Gastrocnemius medialis (tissue), 4 donors: Measurements from ENCODE around the gene SPTAN1. TPM values are rescaled to one million over a fixed set of nuclear protein-coding genes. Genes with fewer than 3 reads are reported as not detected.

Experiments used
- ATAC-seq, 2 donors: fragments of 150-250 bp; one replicate each; pipeline ENCODE4 v1.9.1; 2016
- DNase-seq, 2 donors: peaks; one replicate each; pipeline ENCODE4 v3.0.0-alpha.2; 2019
- H3K27ac ChIP-seq, 4 donors: fragments of 200-600 bp; sonication (generic); 1 replicate in 1 of 4; 2 replicates in 3 of 4; pipeline ENCODE4 v1.5.1; 2016 to 2018; ENCODE audit warnings: mild to moderate bottlenecking in 2 of 4, moderate library complexity in 1 of 4
- H3K27me3 ChIP-seq, 3 donors: fragments of 200-600 bp; sonication (generic) in 2 of 3; 1 replicate in 1 of 3; 2 replicates in 2 of 3; pipeline versions ENCODE4 v1.5.1 to v1.6.0; 2016 to 2019; ENCODE audit warnings: mild to moderate bottlenecking in 1 of 3, moderate library complexity in 1 of 3
- H3K36me3 ChIP-seq, 2 donors: fragments of 200-600 bp; sonication (generic) in 1 of 2; one replicate each; pipeline ENCODE4 v1.5.1; 2017 to 2018
- H3K4me1 ChIP-seq, 2 donors: fragments of 200-600 bp; sonication (generic) in 1 of 2; one replicate each; pipeline ENCODE4 v1.5.1; 2016 to 2017; ENCODE audit warnings: mild to moderate bottlenecking in 2 of 2
- H3K4me3 ChIP-seq, 4 donors: fragments of 200-600 bp; sonication (generic) in 3 of 4; 1 replicate in 1 of 4; 2 replicates in 3 of 4; pipeline ENCODE4 v1.5.1; 2016 to 2019; ENCODE audit warnings: mild to moderate bottlenecking in 2 of 4
- H3K9me3 ChIP-seq, 3 donors: fragments of 200-600 bp; sonication (generic) in 2 of 3; 1 replicate in 1 of 3; 2 replicates in 2 of 3; pipeline ENCODE4 v1.5.1; 2016 to 2019
- CTCF ChIP-seq, 5 experiments: fragments of 450-650 bp in 3 of 5; fragments of 200-600 bp in 2 of 5; sonication (generic) in 2 of 5; IDR thresholded peaks in 4 of 5; conservative IDR thresholded peaks in 1 of 5; 1 replicate in 4 of 5; 2 replicates in 1 of 5; pipeline ENCODE4 v1.5.1; 2016 to 2019; ENCODE audit warnings: antibody characterized with exemption in 5 of 5, mild to moderate bottlenecking in 3 of 5, moderate library complexity in 3 of 5
- POLR2A ChIP-seq, 2 donors: fragments of 450-650 bp; IDR thresholded peaks; one replicate each; pipeline ENCODE4 v1.6.1; 2017; ENCODE audit warnings: antibody characterized with exemption in 2 of 2, mild to moderate bottlenecking in 2 of 2, moderate library complexity in 2 of 2
- in situ Hi-C, 4 donors: fragments of 200-750 bp; cut with MboI; loops; one replicate each; pipeline versions ENCODE4 v1.15.0 to v1.8.0; 2017; ENCODE audit warnings: low sequenced_read_pairs in 4 of 4
- intact Hi-C: fragments of 100-400 bp; cut with DNase I; formaldehyde crosslinking; loops from one replicate; pipeline ENCODE4 v1.15.1; 2023; ENCODE audit warnings: low total_unique reads
- total RNA-seq, 4 donors: library from RNA; depleted of rRNA; stranded (reverse); fragments of >200 nt; gene quantifications; one replicate each; pipeline versions ENCODE4 v1.1.0 to v1.2.3, GENCODE V29; 2016

The SPTAN1 gene
- total RNA-seq, 4 donors from 2014 or later: 30.2 to 41.5 (median 33.0) TPM

DNA sequence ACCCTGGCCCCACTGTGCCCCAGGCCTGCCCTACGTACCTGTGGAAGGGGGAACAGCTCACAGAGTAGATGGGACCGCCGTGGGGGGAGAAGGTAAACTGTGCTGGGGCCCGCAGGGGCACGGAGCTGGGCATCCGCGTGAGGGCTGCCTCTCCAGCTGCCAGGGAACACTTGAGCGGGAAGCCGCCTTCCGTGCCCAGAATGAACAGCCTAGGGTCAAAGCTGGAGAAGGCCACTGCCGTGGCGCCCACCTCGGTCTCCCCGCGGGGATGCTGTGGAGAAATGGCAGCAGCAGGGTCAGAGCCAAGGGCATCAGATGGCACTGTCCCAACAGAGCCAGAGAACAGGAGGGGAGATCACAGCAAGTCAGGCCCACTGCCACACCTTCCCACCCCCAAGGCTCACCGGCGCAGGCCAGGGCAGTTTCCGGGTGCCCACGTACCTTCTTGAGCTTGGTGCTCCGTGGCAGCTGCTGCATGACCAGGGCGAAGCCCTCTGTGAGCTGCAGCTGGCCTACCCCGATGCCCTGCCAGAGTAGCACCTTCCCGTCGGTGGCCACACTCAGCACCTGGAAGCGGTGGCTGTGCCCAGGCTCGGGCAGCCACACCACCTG lies 82.4 kb downstream of the SPTAN1 start:
- ATAC-seq (peak in 1 of 2 donors; percentile 6), DNase-seq (no peak)
- H3K4me3 ChIP-seq: no peak overlapping the region
- in situ Hi-C loops (no loop called here), intact Hi-C loops (loop anchor here (2.0 kb wide), 1 partner anchor 22 kb away; the partner anchor contains the start of gene DYNC2I2)
- no peak for TF ChIP-seq CTCF (IDR thresholded peaks at IDR 0.05 in 4 of 5, conservative IDR thresholded peaks at IDR 0.05 in 1 of 5)
- TF ChIP-seq POLR2A (IDR thresholded peaks at IDR 0.05): no peak
- H3K36me3 ChIP-seq: peaks cover 0 to 36% of the 10 kb centered on the region in 2 donors
- peak overlapping the region in 2 of 4 donors; percentile 8 for H3K27ac ChIP-seq
- no peaks in the 10 kb centered on the region for H3K9me3 ChIP-seq
- no peaks in the 10 kb centered on the region for H3K27me3 ChIP-seq
- H3K4me1 ChIP-seq: peaks cover 8 to 16% of the 10 kb centered on the region in 2 donors

DNA sequence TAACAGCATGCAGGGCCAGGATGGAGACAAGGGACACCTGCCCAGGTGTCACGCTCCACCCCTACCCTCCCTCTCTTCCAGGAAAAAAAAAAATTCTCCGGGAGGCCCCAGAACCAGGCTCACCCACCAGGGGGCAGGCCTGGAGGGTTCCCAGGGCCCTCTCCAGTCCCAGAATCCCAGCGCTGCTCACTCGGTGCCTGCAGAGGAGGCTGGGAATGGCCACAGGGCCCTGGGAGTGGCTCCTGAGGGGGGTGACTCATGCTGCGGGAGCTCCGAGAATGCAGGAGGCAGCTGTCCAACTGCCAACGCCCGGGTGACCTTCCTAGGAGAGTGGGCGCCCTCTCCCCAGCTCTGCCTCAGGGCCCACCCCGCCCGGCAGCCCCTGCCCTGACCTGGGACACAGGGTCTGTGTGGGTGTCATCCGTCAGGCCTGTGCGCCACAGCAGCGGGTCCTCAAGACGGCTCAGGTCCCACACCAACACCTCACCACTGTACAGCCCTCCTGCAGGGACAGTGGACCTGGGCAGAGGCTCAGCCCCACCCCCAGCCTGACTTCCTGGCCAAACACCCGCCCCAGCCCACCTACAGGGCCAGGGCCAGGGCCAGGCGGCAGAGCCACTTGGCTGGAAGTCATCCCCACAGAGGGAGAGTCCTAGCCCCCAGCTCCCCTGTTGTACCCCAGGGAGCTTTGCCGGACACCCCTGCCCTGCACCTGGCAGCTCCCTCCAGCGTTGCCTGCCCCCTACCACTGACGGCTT lies 83.1 kb downstream of the SPTAN1 start:
- peak; percentile 25 to 75 for ATAC-seq
- intact Hi-C loops: loop anchor here (2.0 kb wide), 1 partner anchor 21 kb away; the partner anchor contains the start of gene DYNC2I2

GRCh38 chr9:128636024-128636390 lies 83.6 kb downstream of the SPTAN1 start:
- TF ChIP-seq POLR2A (IDR thresholded peaks at IDR 0.05) (no peak), CTCF (IDR thresholded peaks at IDR 0.05 in 4 of 5, conservative IDR thresholded peaks at IDR 0.05 in 1 of 5) (peak in 2 of 5 experiments; percentile 9 to 34)
- intact Hi-C loops (no loop called here), in situ Hi-C loops (no loop called here)
- ATAC-seq (peak; percentile 63 to 67), DNase-seq (peak in 1 of 2 donors; percentile 50)
- Histone ChIP-seq H3K27me3 (no peaks in the 10 kb centered on the region), H3K4me3 (no peak overlapping the region), H3K9me3 (no peaks in the 10 kb centered on the region), H3K36me3 (peaks cover 0 to 28% of the 10 kb centered on the region in 2 donors), H3K4me1 (peaks cover 8 to 16% of the 10 kb centered on the region in 2 donors), H3K27ac (peak overlapping the region; percentile 30 to 71 (median 63))

More for the DNA sequence above, 83.1 kb downstream of the SPTAN1 start:
- H3K27ac ChIP-seq: peak overlapping the region; percentile 30 to 71 (median 63)
- H3K4me3 ChIP-seq: no peak overlapping the region
- peak in 1 of 2 donors; percentile 72 for DNase-seq
- H3K27me3 ChIP-seq: no peaks in the 10 kb centered on the region
- no peaks in the 10 kb centered on the region for H3K9me3 ChIP-seq
- peaks cover 0 to 34% of the 10 kb centered on the region in 2 donors for H3K36me3 ChIP-seq
- in situ Hi-C loops: no loop called here
- TF ChIP-seq CTCF (IDR thresholded peaks at IDR 0.05 in 4 of 5, conservative IDR thresholded peaks at IDR 0.05 in 1 of 5) (peak in 4 of 5 experiments; percentile 27 to 42 (median 40)), POLR2A (IDR thresholded peaks at IDR 0.05) (no peak)
- peaks cover 8 to 16% of the 10 kb centered on the region in 2 donors for H3K4me1 ChIP-seq

DNA sequence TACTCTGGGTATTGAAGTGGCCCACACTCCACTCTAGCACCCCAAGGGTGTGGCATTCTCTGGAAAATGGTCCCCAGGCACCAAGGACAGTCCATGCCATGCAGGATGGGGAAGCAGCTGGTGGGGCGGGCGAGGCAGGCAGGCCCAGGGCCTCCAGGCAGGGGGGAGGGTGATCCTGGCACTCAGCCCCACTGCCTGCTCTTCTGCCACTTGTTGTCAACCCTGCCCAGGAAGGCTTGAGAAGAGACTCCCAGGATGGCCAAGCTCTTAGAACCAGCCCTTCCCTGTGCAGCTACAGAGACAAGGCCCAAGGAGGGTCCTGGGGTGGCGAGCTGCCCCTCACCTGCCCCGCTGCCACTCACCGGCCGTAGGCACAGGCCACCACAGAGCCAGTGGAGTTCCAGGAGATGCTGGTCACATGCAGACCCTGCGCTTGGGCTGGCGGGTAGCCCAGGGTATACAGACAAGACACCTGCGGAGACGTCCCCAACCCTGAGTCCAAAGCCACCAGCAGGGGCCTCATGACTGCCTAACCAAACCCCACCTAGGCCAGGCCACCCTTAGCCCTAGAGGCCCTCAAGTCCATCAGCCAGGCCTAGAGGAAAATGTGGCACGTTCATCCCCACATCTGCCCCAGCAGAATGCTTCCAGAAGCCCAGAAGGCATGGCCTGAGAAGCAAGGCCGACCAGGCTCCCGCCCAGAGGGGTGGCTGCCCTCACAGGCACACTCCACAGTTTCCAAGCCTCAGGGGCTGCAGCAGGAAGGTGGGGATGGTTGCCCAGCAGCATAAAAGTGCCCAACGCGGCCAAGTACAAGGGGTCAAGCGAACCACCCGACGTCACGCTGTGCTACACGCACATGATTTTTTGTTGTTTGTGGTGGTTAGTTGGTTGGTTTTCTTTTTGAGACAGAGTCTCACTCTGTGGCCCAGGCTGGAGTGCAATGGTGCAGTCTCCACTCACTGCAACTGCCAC lies 84.5 kb downstream of the SPTAN1 start:
- H3K36me3 ChIP-seq: peaks cover 0 to 26% of the 10 kb centered on the region in 2 donors
- no peaks in the 10 kb centered on the region for H3K27me3 ChIP-seq
- no peak for DNase-seq
- peaks cover 8 to 16% of the 10 kb centered on the region in 2 donors for H3K4me1 ChIP-seq
- in situ Hi-C loops: no loop called here
- H3K27ac ChIP-seq: peak overlapping the region in 2 of 4 donors; percentile 64 to 71
- intact Hi-C loops: no loop called here
- ATAC-seq: no peak
- H3K4me3 ChIP-seq: no peak overlapping the region
- TF ChIP-seq POLR2A (IDR thresholded peaks at IDR 0.05): no peak
- TF ChIP-seq CTCF (IDR thresholded peaks at IDR 0.05 in 4 of 5, conservative IDR thresholded peaks at IDR 0.05 in 1 of 5): no peak
- H3K9me3 ChIP-seq: no peaks in the 10 kb centered on the region
